GM23248 (cell line): Measurements from ENCODE around the gene HOXA3. TPM values are rescaled to one million over a fixed set of nuclear protein-coding genes. Genes with fewer than 3 reads are reported as not detected.
A peak's percentile ranks its signal among the peaks of the same experiment; 100 is the strongest.

Source experiments
- DNase-seq: peaks from one replicate; pipeline ENCODE4 v3.0.0-alpha.2; 2015
- H2AFZ ChIP-seq: fragments of 200-600 bp; sonication (generic); 2 replicates; pipeline ENCODE4 v1.6.1; 2016; ENCODE audit warnings: antibody characterized with exemption
- H3F3A ChIP-seq: fragments of 200-600 bp; sonication (generic); 2 replicates; pipeline ENCODE4 v1.6.1; 2016; ENCODE audit warnings: mild to moderate bottlenecking, antibody characterized with exemption, mixed run types; ENCODE audit not compliant: insufficient read depth
- H3K27ac ChIP-seq: fragments of 200-600 bp; sonication (generic); 2 replicates; pipeline ENCODE4 v1.5.1; 2016; ENCODE audit warnings: mild to moderate bottlenecking
- H3K27me3 ChIP-seq: fragments of 200-600 bp; sonication (generic); replicated peaks from 2 replicates; pipeline ENCODE4 v1.6.1; 2016; ENCODE audit warnings: mild to moderate bottlenecking; ENCODE audit not compliant: insufficient read depth
- H3K36me3 ChIP-seq: fragments of 200-600 bp; sonication (generic); 2 replicates; pipeline ENCODE4 v1.6.1; 2016; ENCODE audit warnings: low read depth, mild to moderate bottlenecking
- H3K4me1 ChIP-seq: fragments of 200-600 bp; sonication (generic); 2 replicates; pipeline ENCODE4 v1.6.1; 2016; ENCODE audit warnings: mild to moderate bottlenecking; ENCODE audit not compliant: insufficient read depth
- H3K4me2 ChIP-seq: fragments of 200-600 bp; sonication (generic); one replicate; pipeline ENCODE4 v1.6.1; 2016; ENCODE audit warnings: mild to moderate bottlenecking; ENCODE audit not compliant: unreplicated experiment
- H3K4me3 ChIP-seq: fragments of 200-600 bp; sonication (generic); 2 replicates; pipeline ENCODE4 v1.5.1; 2016; ENCODE audit warnings: mild to moderate bottlenecking
- H3K79me2 ChIP-seq: fragments of 200-600 bp; sonication (generic); 2 replicates; pipeline ENCODE4 v1.6.1; 2016; ENCODE audit warnings: mild to moderate bottlenecking; ENCODE audit not compliant: insufficient read depth
- H3K9ac ChIP-seq: fragments of 200-600 bp; sonication (generic); 2 replicates; pipeline ENCODE4 v1.6.1; 2016; ENCODE audit warnings: mild to moderate bottlenecking
- H3K9me2 ChIP-seq: fragments of 200-600 bp; sonication (generic); 2 replicates; pipeline ENCODE4 v1.6.1; 2016; ENCODE audit warnings: mixed run types, mild to moderate bottlenecking, moderate library complexity; ENCODE audit not compliant: insufficient read depth
- H3K9me3 ChIP-seq: fragments of 200-600 bp; sonication (generic); one replicate; pipeline ENCODE4 v1.6.1; 2017; ENCODE audit warnings: low read depth
- H4K20me1 ChIP-seq: fragments of 200-600 bp; sonication (generic); 2 replicates; pipeline ENCODE4 v1.6.0; 2016; ENCODE audit not compliant: insufficient read depth
- EZH2 ChIP-seq: fragments of 200-600 bp; sonication (generic); IDR thresholded peaks from 2 replicates; pipeline ENCODE4 v1.6.1; 2018; ENCODE audit warnings: antibody characterized with exemption, mild to moderate bottlenecking; ENCODE audit not compliant: insufficient read depth, poor library complexity, severe bottlenecking
- EZH2phosphoT487 ChIP-seq: fragments of 200-600 bp; sonication (generic); IDR thresholded peaks from 2 replicates; pipeline ENCODE4 v1.6.1; 2018; ENCODE audit warnings: antibody characterized with exemption, moderate library complexity, mild to moderate bottlenecking, low read depth; ENCODE audit not compliant: insufficient read depth
- WGBS, 2 experiments: methylation state at CpG; one replicate each; pipeline ENCODE4 v1.1.6; 2015 to 2017; ENCODE audit warnings: low lambda C conversion rate in 2 of 2, low coverage in 1 of 2; ENCODE audit errors: missing lambda C conversion rate in 2 of 2; 5-methylcytosine and 5-hydroxymethylcytosine counted together
- in situ Hi-C: fragments of 300-500 bp; cut with MboI; formaldehyde crosslinking; loops from 2 replicates; pipeline ENCODE4 v1.15.0; 2020
- polyA plus RNA-seq: library from polyadenylated mRNA; unstranded; fragments of >200 nt; fragmentation: Nextera tagmentation; extraction: Ambion mirVana; gene quantifications from 2 replicates; pipeline ENCODE4 v1.2.1, GENCODE V29; 2016
- total RNA-seq: library from RNA; depleted of rRNA; stranded (reverse); fragments of >200 nt; shearing (Covaris generic); gene quantifications from 2 replicates; pipeline ENCODE4 v1.2.3, GENCODE V29; 2014

The HOXA3 gene
- total and polyA plus RNA-seq, 2 experiments from 2014 or later = 1.2 to 2.1 TPM

GRCh38 chr7:27151341-27151930 lies 947 bp downstream of the HOXA3 start:
- Histone ChIP-seq H3K9ac (peak overlapping the region; percentile 87), H4K20me1 (no peaks in the 10 kb centered on the region), H3K4me3 (peak overlapping the region; percentile 89), H3K4me1 (peaks cover 37% of the 10 kb centered on the region), H3K4me2 (peak overlapping the region; percentile 98), H3F3A (peaks cover 29% of the 10 kb centered on the region), H3K27me3 (no peaks in the 10 kb centered on the region), H3K9me3 (no peaks in the 10 kb centered on the region), H3K27ac (peak overlapping the region; percentile 86), H3K36me3 (no peaks in the 10 kb centered on the region), H3K79me2 (peaks cover 93% of the 10 kb centered on the region), H2AFZ (peak overlapping the region; percentile 88), H3K9me2 (no peaks in the 10 kb centered on the region)
- peak; percentile 58 for DNase-seq
- in situ Hi-C loops = loop anchor here (10.0 kb wide), 3 partner anchors 297 to 1287 kb away; no protein-coding TSS in a partner anchor
- 1% methylated on average over 27 of the region's 27 CpGs for whole genome bisulfite sequencing, 2 experiments
- TF ChIP-seq EZH2phosphoT487 = no peak
- no peak for TF ChIP-seq EZH2

GRCh38 chr7:27150568-27151340 lies 1.6 kb downstream of the HOXA3 start:
- in situ Hi-C loops = loop anchor here (10.0 kb wide), 3 partner anchors 296 to 1286 kb away; no protein-coding TSS in a partner anchor
- peak overlapping the region; percentile 88 for H2AFZ ChIP-seq
- H3K27ac ChIP-seq = peak overlapping the region; percentile 86
- H3K36me3 ChIP-seq = no peaks in the 10 kb centered on the region
- H3K9me3 ChIP-seq = no peaks in the 10 kb centered on the region
- H3K4me2 ChIP-seq = peak overlapping the region; percentile 98
- no peaks in the 10 kb centered on the region for H3K9me2 ChIP-seq
- H3K9ac ChIP-seq = peak overlapping the region; percentile 87
- peaks cover 29% of the 10 kb centered on the region for H3F3A ChIP-seq
- no peaks in the 10 kb centered on the region for H4K20me1 ChIP-seq
- peaks cover 98% of the 10 kb centered on the region for H3K79me2 ChIP-seq
- peak overlapping the region; percentile 89 for H3K4me3 ChIP-seq
- TF ChIP-seq EZH2 (no peak), EZH2phosphoT487 (no peak)
- peak; percentile 95 for DNase-seq
- 1% methylated on average over 49 to 57 of the region's 58 CpGs for WGBS, 2 experiments
- H3K27me3 ChIP-seq = no peaks in the 10 kb centered on the region
- peaks cover 37% of the 10 kb centered on the region for H3K4me1 ChIP-seq

- Histone ChIP-seq H3K9me3 (no peaks in the 10 kb centered on the region), H3K4me1 (peaks cover 32% of the 10 kb centered on the region), H3K4me3 (peak overlapping the region; percentile 89), H3K79me2 (peaks cover 98% of the 10 kb centered on the region), H3K36me3 (no peaks in the 10 kb centered on the region), H4K20me1 (no peaks in the 10 kb centered on the region), H3K27ac (peak overlapping the region; percentile 86), H3K9ac (peak overlapping the region; percentile 87), H3K9me2 (no peaks in the 10 kb centered on the region), H3K27me3 (no peaks in the 10 kb centered on the region), H3K4me2 (peak overlapping the region; percentile 98), H2AFZ (peak overlapping the region; percentile 88), H3F3A (peaks cover 29% of the 10 kb centered on the region)
- in situ Hi-C loops = loop anchor here (10.0 kb wide), 3 partner anchors 295 to 1285 kb away; no protein-coding TSS in a partner anchor
- TF ChIP-seq EZH2phosphoT487 = no peak
- TF ChIP-seq EZH2 = no peak
- no peak for DNase-seq
- WGBS, 2 experiments = 42 to 43% methylated on average over 13 of the region's 13 CpGs
These were observed 2.4 kb downstream of the HOXA3 start for GRCh38 chr7:27149842-27150567.
